ENCODE data around the gene TTC39C. TPM values are rescaled to one million over a fixed set of nuclear protein-coding genes. Genes with fewer than 3 reads are reported as not detected.

TTC39C gene
- total RNA-seq, 3 donors from 2014 or later = 23.6 to 37.3 (median 31.5) TPM

DNA sequence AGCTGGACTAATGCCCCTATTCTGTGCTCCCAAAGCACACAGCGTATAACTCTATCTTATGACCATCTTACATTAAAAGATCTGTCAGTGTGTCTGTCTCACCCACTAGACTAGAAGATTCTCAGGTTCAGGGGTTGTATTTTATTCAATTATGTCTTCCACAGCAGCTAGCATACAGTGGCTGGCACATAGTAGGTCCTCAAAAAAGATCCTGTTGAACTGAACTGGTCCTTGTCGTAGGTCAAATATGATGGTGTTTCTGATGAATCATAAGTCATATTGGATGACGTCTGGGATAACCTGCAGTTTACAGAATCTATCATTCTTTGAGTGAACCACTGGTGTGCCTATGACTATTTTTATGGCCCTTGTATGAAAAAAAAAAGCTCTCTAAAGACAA lies 11.3 kb upstream of the TTC39C start:
- no peak overlapping the region for H3K4me3 Mint-ChIP-seq
- peaks cover 75% of the 10 kb centered on the region for H3K4me1 Mint-ChIP-seq (ENCODE audit: low read depth)
- ATAC-seq (no peak), DNase-seq (no peak)
- H3K9me3 Mint-ChIP-seq = no peaks in the 10 kb centered on the region
- no peaks in the 10 kb centered on the region for H3K27me3 Mint-ChIP-seq (ENCODE audit: low read depth)
- no peaks in the 10 kb centered on the region for H3K36me3 Mint-ChIP-seq (ENCODE audit: insufficient read depth)

DNA sequence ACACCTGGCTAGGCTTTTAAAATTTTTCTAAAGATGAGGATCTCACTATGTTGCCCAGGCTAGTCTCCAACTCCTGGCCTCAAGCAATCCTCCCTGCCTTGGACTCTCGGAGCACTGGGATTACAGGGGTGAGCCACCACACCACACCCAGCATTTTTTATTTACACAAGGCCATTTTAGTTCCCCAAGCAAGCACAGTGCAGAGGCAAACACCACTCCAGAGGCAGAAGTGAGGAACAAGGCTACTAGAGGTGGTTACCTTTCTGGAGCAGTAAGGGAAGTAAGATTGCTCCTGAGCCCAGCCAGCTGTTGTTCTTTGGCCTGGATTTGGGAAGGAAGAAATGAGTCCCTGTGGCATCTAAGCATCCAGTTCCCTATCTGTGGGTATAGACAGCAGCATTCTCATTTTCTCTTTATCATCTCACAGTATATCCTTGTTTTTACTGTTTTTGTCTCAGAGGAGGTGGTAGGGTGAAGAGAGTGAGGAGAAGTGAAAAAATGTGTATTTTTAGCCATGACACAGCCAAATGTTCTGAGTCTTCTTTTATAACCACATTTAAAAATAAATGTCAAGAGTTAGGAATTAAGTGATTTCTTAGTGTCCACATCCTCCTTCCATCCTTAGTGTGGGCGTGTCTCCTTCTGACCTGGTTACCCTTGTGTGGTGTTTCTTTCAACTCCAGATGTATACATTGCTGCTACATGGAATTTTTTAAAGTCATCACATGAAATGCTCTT lies 10.5 kb upstream of the TTC39C start:
- no peaks in the 10 kb centered on the region for H3K9me3 Mint-ChIP-seq
- ATAC-seq (no peak), DNase-seq (no peak)
- no peaks in the 10 kb centered on the region for H3K27me3 Mint-ChIP-seq (ENCODE audit: low read depth)
- H3K4me3 Mint-ChIP-seq = no peak overlapping the region
- no peaks in the 10 kb centered on the region for H3K36me3 Mint-ChIP-seq (ENCODE audit: insufficient read depth)
- H3K4me1 Mint-ChIP-seq (ENCODE audit: low read depth) = peaks cover 77% of the 10 kb centered on the region

DNA sequence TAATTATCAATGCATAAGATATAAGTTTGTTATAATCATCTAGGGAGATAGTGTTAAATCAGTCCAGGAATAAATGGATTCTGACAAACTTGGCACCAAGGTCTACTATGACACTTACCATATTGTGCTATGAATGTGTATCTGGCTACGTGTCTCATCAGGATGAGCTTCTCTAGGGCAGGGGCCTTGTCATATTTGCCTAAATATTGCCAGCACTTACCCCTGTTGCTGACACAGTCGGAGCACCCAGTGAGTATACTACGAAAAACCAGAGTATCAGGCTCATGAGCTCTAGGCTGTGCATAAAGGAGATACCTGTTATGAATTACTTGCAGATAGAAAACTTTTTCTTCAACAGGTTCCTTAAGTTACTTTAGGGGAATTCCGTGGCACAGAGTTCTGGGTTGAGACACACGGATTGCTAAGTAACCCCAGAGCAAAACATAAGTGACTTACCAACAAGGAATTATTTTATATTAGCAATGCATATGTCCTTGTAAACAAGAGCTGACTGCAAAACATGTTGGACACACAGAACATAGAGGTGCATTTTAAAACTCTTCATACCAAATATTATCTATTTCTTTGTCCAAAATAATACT lies 7.7 kb upstream of the TTC39C start:
- no peak for DNase-seq
- no peak overlapping the region for H3K4me3 Mint-ChIP-seq
- H3K36me3 Mint-ChIP-seq (ENCODE audit: insufficient read depth) = no peaks in the 10 kb centered on the region
- no peaks in the 10 kb centered on the region for H3K9me3 Mint-ChIP-seq
- peaks cover 82% of the 10 kb centered on the region for H3K4me1 Mint-ChIP-seq (ENCODE audit: low read depth)
- ATAC-seq = no peak
- H3K27me3 Mint-ChIP-seq (ENCODE audit: low read depth) = no peaks in the 10 kb centered on the region

DNA sequence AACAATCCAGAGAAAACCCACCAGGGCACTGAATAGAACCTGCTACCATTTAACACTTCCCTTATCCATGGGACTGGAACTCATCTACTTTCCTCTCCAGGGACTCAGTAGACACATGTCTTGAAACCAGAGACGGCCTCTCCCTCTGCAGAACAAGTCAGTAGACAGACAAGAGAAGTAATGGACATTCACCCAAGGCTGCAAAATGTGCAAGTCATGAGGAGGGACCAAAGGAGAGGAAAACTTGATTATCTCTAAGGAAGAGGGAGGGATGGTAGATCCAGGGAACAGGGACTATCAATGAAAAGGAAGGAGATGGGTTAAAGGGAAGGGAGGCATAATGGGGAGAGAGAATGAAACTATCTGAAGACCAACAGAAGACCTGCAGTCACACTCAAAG lies 5.3 kb upstream of the TTC39C start:
- ATAC-seq (no peak), DNase-seq (no peak)
- Mint-ChIP-seq H3K4me1 (ENCODE audit: low read depth) (peaks cover 76% of the 10 kb centered on the region), H3K27me3 (ENCODE audit: low read depth) (no peaks in the 10 kb centered on the region), H3K9me3 (no peaks in the 10 kb centered on the region), H3K4me3 (no peak overlapping the region), H3K36me3 (ENCODE audit: insufficient read depth) (no peaks in the 10 kb centered on the region)

DNA sequence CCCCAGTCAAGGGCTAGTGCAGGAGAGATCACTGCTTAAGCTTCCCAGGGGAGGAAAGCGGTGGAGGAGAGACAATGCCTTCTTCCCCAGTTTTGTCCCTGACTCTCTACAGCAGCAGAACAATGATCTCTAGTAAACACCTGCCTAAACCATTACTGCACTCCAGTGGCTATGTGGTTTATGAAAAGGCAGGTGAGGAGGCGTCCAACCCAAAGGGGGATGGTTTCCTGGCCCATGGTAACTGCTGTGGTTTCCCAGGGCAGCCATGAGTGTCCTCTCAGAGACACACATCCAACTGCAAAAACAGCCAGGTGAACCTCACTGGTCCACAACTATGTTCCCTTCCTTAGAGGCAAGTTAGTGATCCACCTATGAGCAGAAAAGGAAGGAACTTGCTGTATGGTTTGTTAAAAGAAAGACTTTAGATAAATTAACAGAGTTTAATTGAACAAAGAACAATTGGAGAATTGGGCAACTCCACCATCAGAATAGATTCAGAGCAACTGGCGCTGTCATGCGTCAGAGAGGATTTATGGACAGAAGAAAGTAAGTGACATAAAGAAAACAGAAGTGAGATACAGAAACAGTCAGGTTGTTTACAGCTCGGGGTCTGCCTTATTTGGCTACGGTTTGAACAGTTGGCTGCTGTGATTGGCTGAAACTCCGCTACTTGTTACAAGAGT lies 4.8 kb upstream of the TTC39C start:
- ATAC-seq (no peak), DNase-seq (no peak)
- H3K36me3 Mint-ChIP-seq (ENCODE audit: insufficient read depth) = no peaks in the 10 kb centered on the region
- no peak overlapping the region for H3K4me3 Mint-ChIP-seq
- H3K9me3 Mint-ChIP-seq = no peaks in the 10 kb centered on the region
- peaks cover 71% of the 10 kb centered on the region for H3K4me1 Mint-ChIP-seq (ENCODE audit: low read depth)
- no peaks in the 10 kb centered on the region for H3K27me3 Mint-ChIP-seq (ENCODE audit: low read depth)

DNA sequence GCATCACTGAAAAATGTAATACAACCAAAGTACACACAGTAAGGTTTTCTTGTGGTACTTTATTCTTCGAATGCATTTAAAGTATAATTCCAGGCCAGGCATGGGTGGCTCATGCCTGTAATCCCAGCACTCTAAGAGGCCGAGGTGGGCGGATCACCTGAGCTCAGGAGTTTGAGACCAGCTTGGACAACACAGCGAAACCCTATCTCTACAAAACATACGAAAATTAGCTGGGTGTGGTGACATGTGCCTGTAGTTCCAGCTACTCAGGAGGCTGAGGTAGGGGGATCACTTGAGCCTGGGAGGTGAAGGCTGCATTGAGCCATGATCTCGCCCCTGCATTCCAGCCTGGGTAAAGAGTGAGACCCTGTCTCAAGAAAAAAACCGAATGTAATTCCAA lies 3.9 kb upstream of the TTC39C start:
- ATAC-seq = no peak
- H3K27me3 Mint-ChIP-seq (ENCODE audit: low read depth) = no peaks in the 10 kb centered on the region
- H3K9me3 Mint-ChIP-seq = no peaks in the 10 kb centered on the region
- peaks cover 71% of the 10 kb centered on the region for H3K4me1 Mint-ChIP-seq (ENCODE audit: low read depth)
- DNase-seq = no peak
- H3K36me3 Mint-ChIP-seq (ENCODE audit: insufficient read depth) = no peaks in the 10 kb centered on the region
- no peak overlapping the region for H3K4me3 Mint-ChIP-seq

DNA sequence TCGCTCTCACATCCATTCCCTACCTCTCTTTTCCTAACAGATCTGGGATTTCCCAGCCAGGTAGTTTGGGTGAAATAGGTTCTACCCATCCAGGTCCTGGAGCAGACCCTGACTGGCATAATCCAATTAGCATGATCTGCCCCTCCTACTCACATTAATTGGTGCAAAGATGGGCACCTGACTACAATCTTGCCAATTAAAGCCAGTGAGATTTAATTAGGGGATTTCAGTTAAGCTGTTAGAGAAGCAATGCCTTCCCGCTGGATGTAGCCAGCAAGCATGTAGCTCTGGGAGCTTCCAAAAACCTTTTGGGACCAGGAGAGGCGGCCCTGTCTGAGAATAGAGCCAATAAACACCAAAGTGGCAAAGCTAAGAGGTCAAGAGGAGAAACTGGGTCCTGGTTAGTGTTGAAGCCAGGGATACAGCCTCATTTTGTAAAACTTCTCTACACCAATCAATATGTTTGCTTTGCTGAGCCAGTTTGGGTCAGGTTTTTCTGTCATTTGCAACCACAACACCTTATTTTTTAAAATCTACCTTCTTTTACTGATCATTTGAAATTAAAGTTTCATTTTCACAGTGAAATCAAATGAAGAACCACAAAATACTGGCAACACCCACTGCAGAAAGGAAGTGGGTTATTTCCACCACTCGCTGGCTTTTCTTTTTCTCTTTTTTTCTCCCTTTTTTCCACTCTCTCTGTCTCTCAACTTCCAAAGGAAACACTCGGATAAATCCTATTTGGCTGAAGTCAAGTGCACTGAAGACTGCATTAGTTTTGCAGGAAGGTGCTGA lies 3.2 kb upstream of the TTC39C start:
- DNase-seq = no peak
- H3K4me1 Mint-ChIP-seq (ENCODE audit: low read depth) = peaks cover 74% of the 10 kb centered on the region
- H3K4me3 Mint-ChIP-seq = peak overlapping the region; percentile 71
- ATAC-seq = no peak
- no peaks in the 10 kb centered on the region for H3K27me3 Mint-ChIP-seq (ENCODE audit: low read depth)
- peaks cover 2% of the 10 kb centered on the region for H3K36me3 Mint-ChIP-seq (ENCODE audit: insufficient read depth)
- H3K9me3 Mint-ChIP-seq = no peaks in the 10 kb centered on the region

DNA sequence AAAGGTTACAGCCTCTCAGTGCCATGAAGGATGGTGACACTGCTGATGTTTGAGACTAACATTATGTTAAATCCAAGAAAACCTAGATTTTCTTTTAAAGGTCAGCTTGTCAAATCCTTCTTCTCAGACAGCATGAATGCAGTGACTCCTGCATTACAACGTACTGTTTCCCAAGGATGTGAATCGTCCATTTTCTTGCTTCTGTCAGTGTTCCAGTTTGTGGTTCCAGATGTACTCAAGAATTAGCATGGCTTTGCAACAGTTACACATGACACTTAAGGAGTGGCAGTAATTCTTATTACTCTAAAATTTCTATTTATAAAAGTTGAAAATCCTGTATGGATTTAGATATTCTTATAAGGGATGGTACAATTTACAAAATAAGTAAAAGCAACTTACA lies 1.5 kb upstream of the TTC39C start:
- no peak for DNase-seq
- no peak for ATAC-seq
- Mint-ChIP-seq H3K36me3 (ENCODE audit: insufficient read depth) (peaks cover 2% of the 10 kb centered on the region), H3K9me3 (no peaks in the 10 kb centered on the region), H3K4me1 (ENCODE audit: low read depth) (peaks cover 82% of the 10 kb centered on the region), H3K27me3 (ENCODE audit: low read depth) (no peaks in the 10 kb centered on the region), H3K4me3 (peak overlapping the region; percentile 49)

DNA sequence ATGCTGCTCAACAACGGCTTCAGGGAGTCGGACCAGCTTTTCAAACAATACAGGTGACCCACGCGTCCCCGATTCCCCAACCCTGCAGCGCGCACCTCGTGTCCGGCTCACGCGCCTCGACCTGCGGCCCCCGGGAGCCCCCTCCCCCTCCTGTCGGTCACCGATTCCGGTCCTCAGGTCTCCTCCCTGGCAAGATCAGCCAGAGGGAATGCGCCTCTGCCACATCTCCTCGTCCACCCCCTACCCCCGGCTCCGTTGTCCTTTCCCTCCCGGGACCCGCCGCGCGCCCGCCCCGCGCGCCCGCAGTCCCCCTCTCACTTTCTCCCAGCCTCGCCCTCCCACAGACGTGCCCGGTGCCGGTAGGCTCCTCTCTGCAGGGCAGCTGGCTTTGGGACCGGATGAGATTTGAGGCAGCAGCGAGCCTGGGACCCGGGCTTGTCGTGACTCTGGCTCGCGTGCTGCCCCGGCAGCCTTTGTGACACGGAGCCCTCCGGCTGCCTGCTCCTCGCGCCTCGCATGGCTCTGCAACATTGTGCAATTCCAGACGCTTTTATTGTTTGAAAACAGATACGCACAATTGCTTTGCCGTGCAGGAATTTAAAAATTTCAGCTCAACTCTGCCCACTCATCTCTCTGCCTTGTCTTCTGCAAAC lies 558 bp downstream of the TTC39C start:
- no peaks in the 10 kb centered on the region for H3K9me3 Mint-ChIP-seq
- no peaks in the 10 kb centered on the region for H3K27me3 Mint-ChIP-seq (ENCODE audit: low read depth)
- peak; percentile 13 to 15 for ATAC-seq
- H3K4me1 Mint-ChIP-seq (ENCODE audit: low read depth) = peaks cover 82% of the 10 kb centered on the region
- H3K36me3 Mint-ChIP-seq (ENCODE audit: insufficient read depth) = peaks cover 5% of the 10 kb centered on the region
- DNase-seq = peak; percentile 36
- peak overlapping the region; percentile 93 for H3K4me3 Mint-ChIP-seq

DNA sequence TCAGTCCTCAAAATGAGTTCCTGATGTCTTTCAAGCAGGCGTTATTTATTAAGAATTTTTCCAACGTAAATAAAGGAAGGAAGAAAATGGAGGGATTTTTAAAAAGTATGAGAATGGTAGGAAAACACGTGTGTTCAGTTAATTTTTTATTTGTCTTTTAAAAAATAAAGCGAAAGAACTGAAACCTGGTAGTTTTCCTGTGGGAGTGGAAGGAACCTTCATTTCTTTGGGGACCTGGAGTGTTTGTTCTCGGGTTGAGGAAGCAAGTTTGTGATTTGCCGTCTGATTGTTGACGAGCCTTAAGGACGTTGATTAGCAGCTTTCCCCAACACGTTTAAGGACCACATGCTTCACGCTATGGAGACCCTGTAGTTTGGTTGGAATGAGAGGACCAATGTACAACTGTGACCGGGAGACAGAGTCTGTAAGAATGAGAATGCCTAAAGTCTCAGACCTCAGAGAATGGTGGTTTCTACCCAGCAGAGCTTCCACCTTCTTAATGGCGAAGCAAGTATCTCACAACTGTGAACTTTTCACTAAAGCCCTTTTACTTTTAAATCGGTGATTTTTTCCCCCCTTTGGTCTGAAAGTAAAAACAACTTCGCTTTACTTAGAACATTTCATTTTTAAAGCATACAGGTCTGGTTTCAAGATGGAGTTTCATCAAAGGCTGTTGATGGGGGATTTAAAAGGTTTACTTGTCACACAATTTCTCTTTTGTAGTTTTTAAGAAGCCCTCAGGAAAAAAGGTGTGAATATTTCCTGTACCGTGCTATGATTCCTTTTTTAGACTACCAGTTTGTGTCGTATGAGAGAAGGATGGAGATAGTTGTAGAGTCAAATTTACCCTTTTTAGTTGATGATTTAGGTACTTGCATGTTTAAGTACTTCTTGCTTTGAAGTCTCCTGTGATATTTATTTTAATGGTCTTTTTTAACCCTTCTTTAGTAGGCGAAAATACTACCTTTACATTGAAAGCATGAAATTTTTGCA lies 1.4 kb downstream of the TTC39C start:
- Mint-ChIP-seq H3K9me3 (no peaks in the 10 kb centered on the region), H3K27me3 (ENCODE audit: low read depth) (no peaks in the 10 kb centered on the region), H3K36me3 (ENCODE audit: insufficient read depth) (peaks cover 8% of the 10 kb centered on the region), H3K4me1 (ENCODE audit: low read depth) (peaks cover 83% of the 10 kb centered on the region), H3K4me3 (peak overlapping the region; percentile 93)
- no peak for DNase-seq
- no peak for ATAC-seq

DNA sequence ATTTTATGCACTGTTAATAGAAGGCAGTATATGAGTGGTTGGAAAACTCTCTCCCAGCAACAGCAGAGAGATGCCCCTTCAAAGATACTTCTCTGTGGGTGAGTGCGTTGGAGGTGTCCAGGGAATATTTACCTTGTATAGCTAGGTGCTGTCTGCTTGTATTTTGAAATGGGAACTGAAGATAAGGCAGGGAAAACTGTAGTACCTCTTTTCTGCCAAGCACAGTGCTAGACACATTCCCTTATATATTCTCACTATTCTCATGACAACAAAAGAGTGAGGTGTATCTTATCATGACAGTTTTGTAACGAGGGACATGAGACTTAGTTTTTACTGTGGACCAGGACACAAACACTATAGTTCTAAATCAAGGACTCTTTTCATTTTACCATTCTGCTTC lies 2.1 kb downstream of the TTC39C start:
- Mint-ChIP-seq H3K9me3 (no peaks in the 10 kb centered on the region), H3K27me3 (ENCODE audit: low read depth) (no peaks in the 10 kb centered on the region), H3K36me3 (ENCODE audit: insufficient read depth) (peaks cover 8% of the 10 kb centered on the region), H3K4me3 (peak overlapping the region; percentile 93), H3K4me1 (ENCODE audit: low read depth) (peaks cover 83% of the 10 kb centered on the region)
- DNase-seq (no peak), ATAC-seq (no peak)

DNA sequence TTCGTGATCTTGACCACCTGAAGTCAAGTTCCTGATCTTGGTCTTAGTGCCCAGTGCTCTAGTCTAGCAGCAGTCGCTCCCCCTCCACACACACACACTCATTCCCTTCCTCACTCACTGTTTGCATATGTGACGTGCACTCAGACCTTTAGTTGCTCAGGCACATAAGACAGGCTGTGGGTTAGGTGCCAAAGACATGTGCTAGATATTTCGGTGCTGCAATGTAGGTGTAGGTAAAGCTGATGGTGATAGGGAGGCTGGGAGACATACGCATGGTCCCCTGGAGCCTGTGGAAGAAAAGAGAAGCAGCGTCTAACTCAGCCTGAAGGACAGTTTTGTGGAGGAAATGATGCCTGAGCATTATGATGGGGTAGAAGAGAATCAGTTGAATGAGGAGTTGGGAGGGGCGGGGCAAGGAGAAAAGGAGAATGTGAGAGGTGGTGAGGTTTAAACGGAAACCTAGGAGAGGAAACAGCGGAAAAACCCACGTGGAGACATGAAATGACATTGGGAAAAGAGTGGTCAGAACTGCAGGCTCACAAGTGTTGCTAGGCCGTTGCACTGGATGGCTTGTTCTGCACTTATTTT lies 3.8 kb downstream of the TTC39C start:
- H3K4me1 Mint-ChIP-seq (ENCODE audit: low read depth) = peaks cover 85% of the 10 kb centered on the region
- H3K4me3 Mint-ChIP-seq = peak overlapping the region; percentile 68
- H3K27me3 Mint-ChIP-seq (ENCODE audit: low read depth) = no peaks in the 10 kb centered on the region
- ATAC-seq = peak in 1 of 2 donors; percentile 11
- peaks cover 16% of the 10 kb centered on the region for H3K36me3 Mint-ChIP-seq (ENCODE audit: insufficient read depth)
- no peaks in the 10 kb centered on the region for H3K9me3 Mint-ChIP-seq
- no peak for DNase-seq

Measured in activated T-cell treated with anti-CD3 and anti-CD28 coated beads, Interleukin-2, amount 50 U/mL, for 4 hours (primary cell).